HEK293 (cell line): ENCODE results near the gene MEGF10.

Source experiments
- ZBTB11 ChIP-seq: fragments of 450-650 bp; formaldehyde crosslinking; conservative IDR thresholded peaks from 2 replicates; pipeline ENCODE4 v1.5.1; 2016; ENCODE audit warnings: low read depth, missing biosample characterization, missing genetic modification characterization

The MEGF10 gene

GRCh38 chr5:127508644-127509373, 218.2 kb downstream of the MEGF10 start (continued):
- no peak for TF ChIP-seq ZBTB11
